Left renal cortex interstitium (tissue), 4 donors: Measurements from ENCODE around the gene PFN4. TPM values are rescaled to one million over a fixed set of nuclear protein-coding genes. Genes with fewer than 3 reads are reported as not detected.

Experiments
- DNase-seq, 4 donors: peaks; one replicate each; pipeline ENCODE4 v3.0.0-alpha.2; 2013; ENCODE audit warnings: low read depth in 4 of 4, low spot score in 2 of 4, missing footprints in 1 of 4
- polyA plus RNA-seq, 4 donors: library from polyadenylated mRNA; unstranded; fragments of 120-200 nt; gene quantifications; one replicate each; pipeline ENCODE4 v1.2.1, GENCODE V29; 2013; ENCODE audit not compliant: insufficient read length in 4 of 4

Gene PFN4
- polyA plus RNA-seq, 4 donors, result 1.9 to 3.7 (median 2.9) TPM

GRCh38 chr2:24082787-24083566 is 40.2 kb downstream of the PFN4 start:
- DNase-seq, result no peak

DNA sequence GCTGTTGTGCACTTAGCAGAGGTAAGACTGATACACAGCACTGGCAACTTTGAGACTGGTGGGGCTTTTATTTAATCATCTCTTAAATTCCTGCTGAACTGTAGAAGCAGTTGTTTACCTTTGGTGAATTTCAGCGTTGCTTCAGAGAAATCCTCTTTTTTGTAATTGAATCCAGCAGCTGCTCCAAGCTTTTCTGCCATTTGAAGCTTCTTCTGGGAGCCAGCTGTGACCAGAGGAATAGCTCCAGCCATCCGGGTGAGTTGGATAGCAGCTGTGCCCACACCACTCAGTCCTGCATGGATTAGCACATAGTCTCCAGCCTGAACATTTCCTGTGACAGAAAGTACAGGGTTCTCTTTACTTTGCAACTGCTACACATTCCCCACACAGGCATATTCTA is 42.4 kb downstream of the PFN4 start:
- no peak for DNase-seq

DNA sequence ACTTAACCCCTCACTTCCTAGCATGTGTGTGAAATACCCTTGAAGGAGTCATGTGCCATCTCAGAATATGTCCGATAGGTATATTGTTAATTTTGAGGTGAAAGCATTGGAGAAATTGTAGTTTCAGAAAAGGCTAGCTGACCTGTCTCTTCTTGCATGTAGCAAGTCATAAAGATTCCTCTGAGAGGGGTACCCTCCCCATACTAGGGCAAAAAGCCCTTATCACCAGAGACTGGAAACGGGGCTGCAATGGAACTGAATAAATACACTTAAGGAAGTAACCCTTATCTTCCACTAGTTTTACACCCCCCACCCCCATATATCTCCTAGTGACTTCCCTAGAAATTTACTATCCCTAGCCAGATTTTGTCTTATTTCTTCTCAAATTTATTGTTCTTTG is 45.3 kb downstream of the PFN4 start:
- no peak for DNase-seq

- DNase-seq, result peak in 1 of 4 donors; percentile 10
Observed at GRCh38 chr2:24077535-24077877, 45.6 kb downstream of the PFN4 start.

DNA sequence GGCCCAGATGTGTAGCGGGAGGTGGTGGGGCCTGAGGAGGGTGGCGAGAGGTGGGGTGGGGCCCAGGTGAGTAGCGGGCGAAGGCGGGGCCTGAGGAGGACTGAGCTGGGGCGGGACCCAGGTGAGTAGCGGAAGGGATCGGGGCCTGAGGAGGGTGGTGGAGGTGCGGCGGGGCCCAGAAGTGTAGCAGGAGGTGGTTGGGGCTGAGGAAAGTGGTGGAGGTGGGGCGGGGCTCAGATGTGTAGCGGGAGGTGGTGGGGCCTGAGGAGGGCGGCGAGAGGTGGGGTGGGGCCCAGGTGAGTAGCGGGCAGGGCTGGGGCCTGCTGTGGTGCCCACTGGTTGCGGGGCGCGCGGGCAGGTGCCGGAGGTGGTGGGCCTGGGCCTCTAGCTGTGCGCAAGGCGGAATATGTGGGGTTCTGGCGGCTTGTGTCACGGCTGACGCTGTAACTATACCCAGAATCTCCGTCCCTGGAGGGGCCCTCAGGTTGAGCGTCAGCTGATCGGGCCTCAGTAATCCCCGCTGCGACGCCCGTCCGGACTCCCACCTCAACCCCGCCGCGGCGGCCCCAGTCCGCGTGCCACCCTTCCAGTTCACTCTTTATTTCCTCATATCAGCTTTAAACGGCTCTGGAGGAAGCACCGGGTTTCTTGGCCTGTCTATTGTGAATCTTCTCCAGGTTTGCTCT is 46.1 kb downstream of the PFN4 start:
- DNase-seq, result peak in 1 of 4 donors; percentile 2

GRCh38 chr2:24075915-24076848 is 47.0 kb downstream of the PFN4 start, which contains the start of gene SF3B6:
TSS of gene SF3B6 (minus strand) at chr2:24076326. CDS start at chr2:24076229, 97 bp downstream.
- DNase-seq, result peak; percentile 92 to 98 (median 98)

- DNase-seq, result no peak
Observed at GRCh38 chr2:24075259-24075658, 47.9 kb downstream of the PFN4 start.

GRCh38 chr2:24073816-24074215 is 49.3 kb downstream of the PFN4 start:
- DNase-seq, result no peak

- no peak for DNase-seq
Observed at GRCh38 chr2:24072259-24072658, 50.9 kb downstream of the PFN4 start.

- DNase-seq, result no peak
Observed at GRCh38 chr2:24065341-24065740, 57.8 kb downstream of the PFN4 start.

Other genes starting within 250 kb of the PFN4 start
- gene ATAD2B, start 196.2 kb downstream of the PFN4 start, polyA plus RNA-seq, result 10 to 100 TPM; 15.8 to 25.7 (median 19.0) TPM
- gene UBXN2A, start 182.9 kb downstream of the PFN4 start, polyA plus RNA-seq, result 10 to 100 TPM; 15.4 to 19.3 (median 17.7) TPM
- 1 to 10 TPM; 2.9 to 3.9 (median 3.7) TPM for gene MFSD2B, start 113.2 kb downstream of the PFN4 start, polyA plus RNA-seq
- gene WDCP, start 75.9 kb downstream of the PFN4 start, polyA plus RNA-seq, result 10 to 100 TPM; 14.4 to 15.8 (median 14.8) TPM
- gene FKBP1B, start 73.6 kb downstream of the PFN4 start, polyA plus RNA-seq, result 10 to 100 TPM; 10.8 to 12.1 (median 10.9) TPM
- gene SF3B6, start 47.0 kb downstream of the PFN4 start, polyA plus RNA-seq, result 100 to 1,000 TPM; 127 to 171 (median 153) TPM
- 10 to 100 TPM; 44.2 to 58.9 (median 48.1) TPM for gene TP53I3, start 38.5 kb downstream of the PFN4 start, polyA plus RNA-seq
- gene FAM228B, start 135 bp upstream of the PFN4 start, polyA plus RNA-seq, result 10 to 100 TPM; 24.3 to 27.5 (median 26.4) TPM
- 1 to 10 TPM in 2 of 4 donors, under 1 TPM in 2; 0.70 to 1.6 (median 1.0) TPM for gene FAM228A, start 51.7 kb upstream of the PFN4 start, polyA plus RNA-seq
- gene ITSN2, start 237.2 kb upstream of the PFN4 start, polyA plus RNA-seq, result 10 to 100 TPM; 21.7 to 32.5 (median 28.5) TPM